K562 (cell line): ENCODE data around the gene SLC16A6. TPM values are rescaled to one million over a fixed set of nuclear protein-coding genes. Genes with fewer than 3 reads are reported as not detected.
"Not testable (repeated sequence)": the region's sequence is repeated elsewhere in the genome, so short reads cannot be mapped to it uniquely, and the experiment has no call there.

Experiments
- ATAC-seq: fragments of 200-7000 bp; cut with Tn5 transposase; 3 replicates; pipeline ENCODE4 v1.9.1; 2020; ENCODE audit warnings: moderate library complexity
- BruUV-seq: library from RNA; stranded (reverse); fragments of 400-500 nt; replicated peaks from 2 replicates; lab custom pipeline; 2021; lab: Mats Ljungman, UMichigan
- CTCF ChIA-PET: fragments of 300-600 bp; formaldehyde crosslinking; extraction: SDS; loops from one replicate; lab custom pipeline; 2021; ENCODE audit warnings: low intra/inter-chr PET ratio; lab: Yijun Ruan, JAX
- POLR2A ChIA-PET: fragments of 300-600, 350-650 bp; sonication (Branson Sonifier 250); formaldehyde crosslinking; extraction: SDS; loops from one replicate; lab custom pipeline; 2021; ENCODE audit warnings: antibody characterized with exemption, inconsistent platforms; lab: Yijun Ruan, JAX
- DNase-seq, 4 experiments: peaks; one replicate each; pipeline versions ENCODE4 v3.0.0 to v3.0.0-alpha.2; 2011 to 2018; ENCODE audit warnings: low spot score in 3 of 4, mixed read lengths in 3 of 4; ENCODE audit errors: extremely low read depth in 1 of 4
- FAIRE-seq: peaks from 2 replicates; lab custom pipeline; 2011; peaks lifted over from hg19 to GRCh38; lab: Jason Lieb, UNC
- H2AFZ ChIP-seq: 2 replicates; pipeline ENCODE4 v1.6.0; 2011; ENCODE audit warnings: low read depth, low read length, control low read depth, inconsistent platforms
- H3K27ac ChIP-seq: fragments of 200-600 bp; 3 replicates; pipeline ENCODE4 v1.8.0; 2011; ENCODE audit warnings: low read depth, mild to moderate bottlenecking, control low read depth, inconsistent platforms, low read length, moderate library complexity, mixed read lengths; ENCODE audit errors: extremely low read depth
- H3K27me3 ChIP-seq, 2 experiments: fragments of 300-600 bp in 1 of 2; 2 replicates in 1 of 2; 3 replicates in 1 of 2; pipeline versions ENCODE4 v1.6.0 to v1.8.0; 2011; ENCODE audit warnings: inconsistent platforms in 2 of 2, low read length in 2 of 2, mild to moderate bottlenecking in 1 of 2, mixed read lengths in 1 of 2, moderate library complexity in 1 of 2; ENCODE audit not compliant: control insufficient read depth in 2 of 2, insufficient read depth in 2 of 2
- H3K36me3 ChIP-seq: fragments of 300-600 bp; 3 replicates; pipeline ENCODE4 v1.8.0; 2011; ENCODE audit warnings: mild to moderate bottlenecking, low read length, inconsistent platforms; ENCODE audit not compliant: control insufficient read depth, insufficient read depth
- H3K4me1 ChIP-seq, 2 experiments: fragments of 200-600 bp in 1 of 2; replicated peaks in 1 of 2; 2 replicates in 1 of 2; 3 replicates in 1 of 2; pipeline versions ENCODE4 v1.5.1 to v1.8.0; 2011; ENCODE audit warnings: inconsistent platforms in 2 of 2, low read length in 2 of 2, mild to moderate bottlenecking in 1 of 2, mixed read lengths in 1 of 2, moderate library complexity in 1 of 2; ENCODE audit not compliant: control insufficient read depth in 2 of 2, insufficient read depth in 2 of 2
- H3K4me2 ChIP-seq: 2 replicates; pipeline ENCODE4 v1.6.1; 2011; ENCODE audit warnings: low read length, control low read depth, inconsistent platforms, mixed read lengths; ENCODE audit not compliant: insufficient read depth
- H3K4me3 ChIP-seq: fragments of 200-600 bp; sonication (generic), shearing (Covaris generic); 2 replicates; pipeline ENCODE4 v1.5.1; 2016; ENCODE audit warnings: control low read depth, inconsistent platforms
- H3K79me2 ChIP-seq: fragments of 200-600 bp; 3 replicates; pipeline ENCODE4 v1.8.0; 2011; ENCODE audit warnings: low read length, inconsistent platforms; ENCODE audit not compliant: control insufficient read depth, insufficient read depth
- H3K9ac ChIP-seq, 2 experiments: 2 replicates each; pipeline versions ENCODE4 v1.6.0 to v1.6.1; 2011; ENCODE audit warnings: low read depth in 2 of 2, low read length in 2 of 2, control low read depth in 1 of 2, inconsistent platforms in 1 of 2, mild to moderate bottlenecking in 1 of 2, mixed read lengths in 1 of 2; ENCODE audit not compliant: insufficient read depth in 1 of 2
- H3K9me1 ChIP-seq: one replicate; pipeline ENCODE4 v1.6.0; 2011; ENCODE audit warnings: inconsistent platforms, mild to moderate bottlenecking, low read length, moderate library complexity; ENCODE audit not compliant: control insufficient read depth, insufficient read depth
- H3K9me3 ChIP-seq: replicated peaks from 2 replicates; pipeline ENCODE4 v1.5.1; 2011; ENCODE audit warnings: low read depth, low read length, inconsistent platforms; ENCODE audit not compliant: control insufficient read depth, insufficient read depth
- H4K20me1 ChIP-seq: replicated peaks from 2 replicates; pipeline ENCODE4 v1.6.1; 2011; ENCODE audit warnings: low read length, inconsistent platforms, mixed read lengths; ENCODE audit not compliant: control insufficient read depth, insufficient read depth
- CHCHD3 ChIP-seq: fragments of 250-450 bp; sonication (Bioruptor Pico); IDR thresholded peaks from 2 replicates; pipeline ENCODE4 v2.1.2; 2022; ENCODE audit warnings: mild to moderate bottlenecking
- EZH2 ChIP-seq: IDR thresholded peaks from 2 replicates; pipeline ENCODE4 v1.6.1; 2012; ENCODE audit warnings: low read depth, mild to moderate bottlenecking, inconsistent platforms, low read length, borderline replicate concordance
- FOXJ2 ChIP-seq: fragments of 200-800 bp; sonication (Bioruptor generic); IDR thresholded peaks from 2 replicates; pipeline ENCODE4 v1.6.1; 2016; ENCODE audit warnings: missing genetic modification characterization, missing compliant biosample characterization
- NCOR1 ChIP-seq: fragments of 450-650 bp; IDR thresholded peaks from 2 replicates; pipeline ENCODE4 v1.6.1; 2016; ENCODE audit warnings: mild to moderate bottlenecking, moderate library complexity
- NEUROD1 ChIP-seq: fragments of 150-350 bp; IDR thresholded peaks from 2 replicates; pipeline ENCODE4 v1.6.1; 2014; ENCODE audit warnings: borderline replicate concordance, low read length, low read depth; ENCODE audit not compliant: partially characterized antibody
- NR4A1 ChIP-seq, 2 experiments: fragments of 250-450 bp in 1 of 2; fragments of 450-650 bp in 1 of 2; sonication (Bioruptor Pico) in 1 of 2; IDR thresholded peaks; 2 replicates each; pipeline versions ENCODE4 v1.4.0 to v1.6.1; 2016 to 2020; ENCODE audit warnings: mild to moderate bottlenecking in 2 of 2, missing compliant biosample characterization in 1 of 2, missing genetic modification characterization in 1 of 2, moderate library complexity in 1 of 2
- SOX6 ChIP-seq: fragments of 450-650 bp; IDR thresholded peaks from 2 replicates; pipeline ENCODE4 v1.6.1; 2014; ENCODE audit warnings: mild to moderate bottlenecking
- ZNF830 ChIP-seq: fragments of 250-450 bp; sonication (Bioruptor Pico); IDR thresholded peaks from 2 replicates; pipeline ENCODE4 v1.5.0; 2021; ENCODE audit warnings: mild to moderate bottlenecking
- WGBS: fragments of 100-300 bp; shearing (Covaris generic); methylation state at CpG from one replicate; pipeline ENCODE4 v1.1.6; 2016; ENCODE audit warnings: low coverage, mixed read lengths; ENCODE audit not compliant: insufficient coverage; ENCODE audit errors: missing lambda C conversion rate; 5-methylcytosine and 5-hydroxymethylcytosine counted together
- in situ Hi-C: fragments of 300-500 bp; cut with MboI; formaldehyde crosslinking; loops from 4 replicates; pipeline ENCODE4 v1.15.0; 2018; ENCODE audit warnings: inconsistent platforms, mixed read lengths
- intact Hi-C: fragments of 100-400 bp; cut with micrococcal nuclease; formaldehyde crosslinking; loops from 2 replicates; pipeline ENCODE4 v1.14.2; 2022
- polyA plus RNA-seq, 8 experiments: library from polyadenylated mRNA; depleted of rRNA in 4 of 8; stranded (reverse) in 5 of 8; unstranded in 3 of 8; fragments of >200 nt; fragmentation: Nextera tagmentation in 2 of 8; fragmentation: Illumina TruSeq in 1 of 8; extraction: Ambion mirVana in 2 of 8; extraction: Trizol in 1 of 8; gene quantifications; 2 replicates each; pipeline versions ENCODE4 v1.2.1 to v1.2.3, GENCODE V29; 2011 to 2014; ENCODE audit warnings: inconsistent platforms in 1 of 8, missing spikeins in 1 of 8
- total RNA-seq, 7 experiments: library from RNA; depleted of rRNA in 6 of 7; stranded (reverse); fragments of >200 nt in 6 of 7; fragmentation: Illumina TruSeq in 2 of 7; extraction: Trizol in 2 of 7; gene quantifications; 2 replicates each; pipeline versions ENCODE4 v1.2.1 to v1.2.3, GENCODE V29; 2011 to 2021; ENCODE audit warnings: low replicate concordance in 1 of 7
- TF ChIP-seq, protein P1 (sequence below), 2 experiments: fragments of 450-650 bp; conservative IDR thresholded peaks; 2 replicates each; pipeline ENCODE4 v1.6.1; 2017; ENCODE audit warnings: mild to moderate bottlenecking in 2 of 2, moderate library complexity in 2 of 2

Gene SLC16A6
- total and polyA plus RNA-seq, 9 of the 15 experiments (the other 6 are each of a cell fraction or from before 2014, with no cell fraction given), result 0.05 to 0.31 (median 0.15) TPM

DNA sequence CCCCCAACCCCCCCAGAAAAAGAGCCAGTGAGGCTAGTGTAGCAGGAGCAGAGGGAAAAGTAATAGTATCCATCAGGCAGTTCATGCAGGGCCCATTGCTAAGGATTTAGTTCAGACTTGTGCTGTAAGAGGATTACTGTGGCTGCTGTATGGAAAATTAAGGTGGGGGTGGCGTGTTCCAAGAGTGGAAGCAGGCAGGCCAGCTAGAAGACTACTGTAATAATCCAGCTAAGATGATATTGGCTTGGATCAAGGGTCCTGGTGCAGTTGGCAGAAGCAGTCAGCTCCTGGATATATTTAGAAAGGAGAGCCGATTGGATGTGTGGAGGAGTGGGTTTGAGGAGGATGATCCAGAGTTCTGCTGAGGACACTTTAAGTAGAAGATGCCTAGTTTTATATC, 28.5 kb downstream of the SLC16A6 start:
- CTCF ChIA-PET, result interaction anchor here (1.9 to 2.2 kb wide), 3 partner anchors 136 to 200 kb away, joined by 4 to 12 read pairs (median 11); no protein-coding TSS in a partner anchor
- H3K4me3 ChIP-seq, POLR2A ChIA-PET, H3K27me3 ChIP-seq, H3K9ac ChIP-seq, ATAC-seq, H3K27ac ChIP-seq, H4K20me1 ChIP-seq, FAIRE-seq, H3K79me2 ChIP-seq, H3K4me2 ChIP-seq, BruUV-seq, DNase-seq, H3K4me1 ChIP-seq, H3K9me1 ChIP-seq, H3K9me3 ChIP-seq, H3K36me3 ChIP-seq, H2AFZ ChIP-seq: not testable (repeated sequence)
- WGBS, result 20% methylated on average over 1 of the region's 2 CpGs
- in situ Hi-C loops (loop anchor here (5.0 to 25.0 kb wide), 2 partner anchors 205 to 500 kb away; no protein-coding TSS in a partner anchor), intact Hi-C loops (loop anchor here (10.0 kb wide), 3 partner anchors 132 to 502 kb away; no protein-coding TSS in a partner anchor)

DNA sequence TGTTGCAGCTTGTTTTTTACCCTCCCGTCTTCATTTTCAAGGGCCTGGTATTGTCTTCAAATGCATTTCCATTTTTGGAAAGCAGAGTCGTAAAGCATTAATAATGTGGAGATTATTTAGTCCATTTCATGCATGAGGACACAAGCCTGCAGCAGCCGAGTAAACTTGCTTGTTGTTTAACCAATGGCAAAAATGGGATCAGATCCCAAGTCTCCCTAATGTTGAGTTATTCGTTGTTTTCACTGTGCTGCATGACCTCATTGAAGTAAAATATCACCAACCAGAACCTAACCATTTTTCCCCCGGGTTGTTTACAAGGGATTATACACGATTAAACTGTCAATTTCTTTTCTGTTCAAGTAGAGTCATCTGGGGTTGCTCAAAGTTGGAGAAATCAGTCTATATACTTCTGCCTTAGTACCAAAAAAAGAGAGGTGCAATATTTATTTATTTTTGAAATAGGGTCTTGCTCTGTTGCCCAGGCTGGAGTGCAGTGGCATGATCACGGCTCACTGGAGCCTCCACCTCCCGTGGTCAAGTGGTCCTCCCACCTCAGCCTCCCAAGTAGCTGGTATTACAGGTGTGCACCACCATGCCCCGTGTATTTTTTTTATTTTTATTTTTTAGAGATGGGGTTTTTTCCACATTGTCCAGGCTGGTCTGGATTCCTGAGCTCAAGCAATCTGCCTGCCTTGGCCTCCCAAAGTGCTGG, 30.7 kb downstream of the SLC16A6 start:
- CTCF ChIA-PET, result no interaction called here
- Histone ChIP-seq H3K9me3 (no peaks in the 10 kb centered on the region), H4K20me1 (no peaks in the 10 kb centered on the region), H3K36me3 (peaks cover 3% of the 10 kb centered on the region; the same call in 1 of the 3 replicates), H3K4me1 (peaks cover 0 to 4% of the 10 kb centered on the region in 2 experiments; a peak in 3 of 5 replicates), H2AFZ (no peak overlapping the region), H3K4me3 (no peak overlapping the region), H3K27ac (no peak overlapping the region), H3K9ac (no peak overlapping the region), H3K9me1 (no peaks in the 10 kb centered on the region), H3K79me2 (no peaks in the 10 kb centered on the region), H3K27me3 (no peaks in the 10 kb centered on the region), H3K4me2 (no peak overlapping the region)
- POLR2A ChIA-PET, result no interaction called here
- WGBS, result 40% methylated on average over 9 of the region's 9 CpGs
- intact Hi-C loops, result loop anchor here (10.0 kb wide), 3 partner anchors 135 to 505 kb away; no protein-coding TSS in a partner anchor
- in situ Hi-C loops, result loop anchor here (5.0 to 25.0 kb wide), 2 partner anchors 207 to 502 kb away; no protein-coding TSS in a partner anchor
- BruUV-seq, result no TSS peak
- no peak for TF ChIP-seq NR4A1 (CRISPR knock-in tag; IDR thresholded peaks at IDR 0.05)
- TF ChIP-seq NR4A1 (tag; IDR thresholded peaks at IDR 0.05), result no peak
- TF ChIP-seq CHCHD3 (CRISPR knock-in tag), result no peak
- TF ChIP-seq NCOR1, result no peak
- no peak for TF ChIP-seq EZH2
- TF ChIP-seq SOX6, result no peak
- TF ChIP-seq ZNF830, result no peak
- TF ChIP-seq, protein P1, sequence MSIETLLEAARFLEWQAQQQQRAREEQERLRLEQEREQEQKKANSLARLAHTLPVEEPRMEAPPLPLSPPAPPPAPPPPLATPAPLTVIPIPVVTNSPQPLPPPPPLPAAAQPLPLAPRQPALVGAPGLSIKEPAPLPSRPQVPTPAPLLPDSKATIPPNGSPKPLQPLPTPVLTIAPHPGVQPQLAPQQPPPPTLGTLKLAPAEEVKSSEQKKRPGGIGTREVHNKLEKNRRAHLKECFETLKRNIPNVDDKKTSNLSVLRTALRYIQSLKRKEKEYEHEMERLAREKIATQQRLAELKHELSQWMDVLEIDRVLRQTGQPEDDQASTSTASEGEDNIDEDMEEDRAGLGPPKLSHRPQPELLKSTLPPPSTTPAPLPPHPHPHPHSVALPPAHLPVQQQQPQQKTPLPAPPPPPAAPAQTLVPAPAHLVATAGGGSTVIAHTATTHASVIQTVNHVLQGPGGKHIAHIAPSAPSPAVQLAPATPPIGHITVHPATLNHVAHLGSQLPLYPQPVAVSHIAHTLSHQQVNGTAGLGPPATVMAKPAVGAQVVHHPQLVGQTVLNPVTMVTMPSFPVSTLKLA (conservative IDR thresholded peaks at IDR 0.05), result no peak
- TF ChIP-seq NEUROD1, result no peak
- no peak for TF ChIP-seq FOXJ2 (tag)
- FAIRE-seq (no peak), ATAC-seq (no peak), DNase-seq (no peak)
